Body of pancreas (tissue), 4 donors: ENCODE measurements around the gene MYLK. TPM values are rescaled to one million over a fixed set of nuclear protein-coding genes. Genes with fewer than 3 reads are reported as not detected.

ENCODE experiments used
- ATAC-seq: fragments of 150-250 bp; one replicate; pipeline ENCODE4 v1.9.1; 2016
- DNase-seq, 4 donors: peaks; one replicate each; pipeline ENCODE4 v3.0.0-alpha.2; 2019
- H3K27ac ChIP-seq, 4 donors: fragments of 200-600 bp; sonication (generic); 1 replicate in 3 of 4; 2 replicates in 1 of 4; pipeline versions ENCODE4 v1.5.1 to v1.6.1; 2016 to 2019; ENCODE audit warnings: mild to moderate bottlenecking in 1 of 4, mixed read lengths in 1 of 4, moderate library complexity in 1 of 4
- H3K27me3 ChIP-seq, 2 donors: fragments of 200-600 bp; sonication (generic); one replicate each; pipeline ENCODE4 v1.6.0; 2016; ENCODE audit warnings: mild to moderate bottlenecking in 1 of 2
- H3K36me3 ChIP-seq, 2 donors: fragments of 200-600 bp; sonication (generic); replicated peaks in 1 of 2; 2 replicates each; pipeline ENCODE4 v1.5.1; 2016; ENCODE audit warnings: low read depth in 2 of 2; ENCODE audit not compliant: insufficient read depth in 1 of 2
- H3K4me1 ChIP-seq: fragments of 200-600 bp; sonication (generic); one replicate; pipeline ENCODE4 v1.6.0; 2016
- H3K4me3 ChIP-seq, 2 donors: fragments of 200-600 bp; sonication (generic); 1 replicate in 1 of 2; 2 replicates in 1 of 2; pipeline ENCODE4 v1.5.1; 2016 to 2019
- H3K9me3 ChIP-seq, 3 donors: fragments of 200-600 bp; sonication (generic); 1 replicate in 2 of 3; 2 replicates in 1 of 3; pipeline ENCODE4 v1.5.1; 2016
- POLR2A ChIP-seq, 3 donors: fragments of 450-650 bp; IDR thresholded peaks; one replicate each; pipeline ENCODE4 v1.6.1; 2016; ENCODE audit warnings: antibody characterized with exemption in 3 of 3, mild to moderate bottlenecking in 2 of 3
- WGBS, 2 donors: methylation state at CpG; one replicate each; pipeline ENCODE4 v1.1.5; 2017; 5-methylcytosine and 5-hydroxymethylcytosine counted together
- intact Hi-C: fragments of 100-400 bp; cut with DNase I; formaldehyde crosslinking; loops from one replicate; pipeline ENCODE4 v1.15.1; 2023
- total RNA-seq, 2 donors: library from RNA; depleted of rRNA; stranded (reverse); fragments of >200 nt; gene quantifications; one replicate each; pipeline ENCODE4 v1.1.0, GENCODE V29; 2016
- TF ChIP-seq, protein P1 (sequence below), 7 experiments: fragments of 450-650 bp in 4 of 7; fragments of 200-600 bp in 3 of 7; sonication (generic) in 3 of 7; IDR thresholded peaks; one replicate each; pipeline ENCODE4 v1.5.1; 2016 to 2019; ENCODE audit warnings: antibody characterized with exemption in 7 of 7

MYLK gene
- total RNA-seq, 2 donors from 2014 or later: 7.6 to 36.6 TPM

DNA sequence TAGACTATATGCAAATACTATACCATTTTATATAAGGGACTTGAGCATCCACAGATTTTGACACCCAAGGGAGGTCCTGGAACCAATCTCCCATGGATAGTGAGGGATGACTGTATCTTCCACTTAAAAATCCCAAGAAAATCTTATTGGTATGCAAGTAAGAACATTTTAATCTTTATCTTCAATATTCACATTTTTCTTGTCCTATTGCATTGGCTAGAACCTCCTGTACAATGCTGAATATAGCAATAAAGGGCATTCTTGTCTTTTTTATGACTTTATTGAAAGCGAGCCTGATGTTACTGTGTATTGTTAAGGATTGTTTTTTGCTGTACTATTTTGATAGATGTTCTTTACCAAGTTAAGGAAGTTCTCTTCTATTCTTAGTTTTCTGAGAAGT lies 36.9 kb downstream of the MYLK start:
- Histone ChIP-seq H3K9me3 (peaks cover 0 to 2% (median 0%) of the 10 kb centered on the region in 3 donors), H3K4me3 (no peak overlapping the region), H3K36me3 (no peaks in the 10 kb centered on the region), H3K4me1 (no peaks in the 10 kb centered on the region), H3K27ac (no peak overlapping the region), H3K27me3 (no peaks in the 10 kb centered on the region)
- TF ChIP-seq POLR2A (IDR thresholded peaks at IDR 0.05): no peak
- TF ChIP-seq, protein P1, sequence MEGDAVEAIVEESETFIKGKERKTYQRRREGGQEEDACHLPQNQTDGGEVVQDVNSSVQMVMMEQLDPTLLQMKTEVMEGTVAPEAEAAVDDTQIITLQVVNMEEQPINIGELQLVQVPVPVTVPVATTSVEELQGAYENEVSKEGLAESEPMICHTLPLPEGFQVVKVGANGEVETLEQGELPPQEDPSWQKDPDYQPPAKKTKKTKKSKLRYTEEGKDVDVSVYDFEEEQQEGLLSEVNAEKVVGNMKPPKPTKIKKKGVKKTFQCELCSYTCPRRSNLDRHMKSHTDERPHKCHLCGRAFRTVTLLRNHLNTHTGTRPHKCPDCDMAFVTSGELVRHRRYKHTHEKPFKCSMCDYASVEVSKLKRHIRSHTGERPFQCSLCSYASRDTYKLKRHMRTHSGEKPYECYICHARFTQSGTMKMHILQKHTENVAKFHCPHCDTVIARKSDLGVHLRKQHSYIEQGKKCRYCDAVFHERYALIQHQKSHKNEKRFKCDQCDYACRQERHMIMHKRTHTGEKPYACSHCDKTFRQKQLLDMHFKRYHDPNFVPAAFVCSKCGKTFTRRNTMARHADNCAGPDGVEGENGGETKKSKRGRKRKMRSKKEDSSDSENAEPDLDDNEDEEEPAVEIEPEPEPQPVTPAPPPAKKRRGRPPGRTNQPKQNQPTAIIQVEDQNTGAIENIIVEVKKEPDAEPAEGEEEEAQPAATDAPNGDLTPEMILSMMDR (IDR thresholded peaks at IDR 0.05): no peak
- intact Hi-C loops: no loop called here
- ATAC-seq (no peak), DNase-seq (no peak)
- WGBS, 2 donors: 79 to 83% methylated on average over 1 of the region's 1 CpG

DNA sequence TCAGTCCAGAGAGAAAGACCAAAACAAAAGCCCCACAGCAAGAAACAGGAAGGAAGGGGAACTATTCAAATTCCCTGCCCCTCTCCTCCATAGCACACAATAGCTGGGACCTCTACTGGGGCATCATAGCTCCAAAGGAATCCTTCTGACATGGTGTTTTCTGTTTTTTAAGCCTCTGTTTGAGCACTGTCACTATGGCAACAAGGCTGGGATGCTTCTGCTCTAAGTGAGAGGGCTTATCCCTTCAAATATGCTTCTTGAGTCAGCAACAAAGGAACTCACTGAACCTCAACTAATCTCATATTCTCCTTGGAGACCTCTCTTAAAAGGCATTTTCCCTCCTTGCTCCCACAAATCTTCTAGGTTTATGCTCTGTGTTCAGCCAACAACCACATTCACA lies 40.5 kb downstream of the MYLK start:
- no peaks in the 10 kb centered on the region for H3K27me3 ChIP-seq
- H3K9me3 ChIP-seq: peaks cover 0 to 7% (median 2%) of the 10 kb centered on the region in 3 donors
- no peak for TF ChIP-seq POLR2A (IDR thresholded peaks at IDR 0.05)
- TF ChIP-seq, protein P1 (IDR thresholded peaks at IDR 0.05): no peak
- ATAC-seq (no peak), DNase-seq (no peak)
- intact Hi-C loops: no loop called here
- H3K27ac ChIP-seq: no peak overlapping the region
- no peak overlapping the region for H3K4me3 ChIP-seq
- no peaks in the 10 kb centered on the region for H3K36me3 ChIP-seq
- no peaks in the 10 kb centered on the region for H3K4me1 ChIP-seq

DNA sequence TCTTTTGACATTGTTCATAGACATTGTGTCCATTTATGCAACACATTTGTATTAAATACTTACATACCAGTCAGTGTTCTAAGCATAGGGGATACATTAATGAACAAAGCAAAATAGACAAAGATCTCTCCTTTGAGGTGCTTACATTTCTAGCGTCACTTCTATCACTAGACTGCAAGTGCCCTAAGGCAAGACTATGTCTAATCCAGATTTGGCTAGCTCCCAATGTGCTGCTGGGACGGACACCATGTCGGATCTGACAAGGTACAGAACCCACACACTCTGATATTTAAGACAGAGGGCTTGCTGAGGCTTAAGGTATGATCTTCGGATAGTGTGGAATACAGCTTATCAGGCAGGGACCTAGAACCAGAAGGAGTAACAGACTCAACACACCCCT lies 41.4 kb downstream of the MYLK start:
- Histone ChIP-seq H3K27me3 (no peaks in the 10 kb centered on the region), H3K4me3 (no peak overlapping the region), H3K4me1 (no peaks in the 10 kb centered on the region), H3K27ac (no peak overlapping the region), H3K36me3 (no peaks in the 10 kb centered on the region), H3K9me3 (peaks cover 0 to 7% (median 2%) of the 10 kb centered on the region in 3 donors)
- 85 to 86% methylated on average over 4 of the region's 4 CpGs for WGBS, 2 donors
- intact Hi-C loops: no loop called here
- no peak for DNase-seq
- ATAC-seq: no peak
- TF ChIP-seq, protein P1 (IDR thresholded peaks at IDR 0.05): no peak
- TF ChIP-seq POLR2A (IDR thresholded peaks at IDR 0.05): no peak

DNA sequence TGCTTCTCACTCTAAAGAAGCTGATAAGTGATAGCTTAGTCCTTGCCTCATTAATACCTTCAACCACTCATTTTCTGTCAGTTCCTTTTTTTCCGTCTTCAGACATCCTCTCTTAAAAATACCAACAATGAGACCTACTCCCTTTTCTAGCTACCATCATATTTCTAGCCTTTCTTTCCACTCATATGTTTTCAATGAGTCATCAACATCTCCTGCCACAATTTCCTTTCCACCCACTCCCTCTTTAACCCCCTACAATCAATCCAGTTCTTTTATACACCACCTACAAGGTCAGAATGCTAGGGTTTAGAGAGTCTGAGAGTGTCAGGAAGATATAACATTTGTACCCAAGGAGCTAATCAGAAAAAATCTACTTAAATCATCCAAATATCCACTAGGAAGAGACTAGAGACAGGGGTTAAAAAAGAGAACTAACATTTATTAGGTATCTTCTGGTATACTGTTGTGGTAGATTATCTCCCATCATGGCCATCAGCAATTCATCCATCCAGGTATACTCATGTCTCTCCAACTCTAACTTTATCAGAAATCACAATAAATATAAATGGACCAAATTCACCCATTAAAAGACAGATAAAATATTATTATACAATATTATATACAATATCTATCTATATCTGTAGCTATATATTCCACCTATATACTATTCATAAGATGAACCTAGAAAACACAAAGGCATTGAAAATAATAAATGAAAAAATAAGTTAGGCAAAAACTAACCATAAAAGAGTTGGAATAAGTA lies 42.5 kb downstream of the MYLK start:
- no peak for TF ChIP-seq POLR2A (IDR thresholded peaks at IDR 0.05)
- TF ChIP-seq, protein P1 (IDR thresholded peaks at IDR 0.05): no peak
- H3K4me1 ChIP-seq: no peaks in the 10 kb centered on the region
- H3K4me3 ChIP-seq: no peak overlapping the region
- ATAC-seq (no peak), DNase-seq (no peak)
- WGBS, 2 donors: 74 to 80% methylated on average over 1 of the region's 1 CpG
- intact Hi-C loops: no loop called here
- H3K27ac ChIP-seq: no peak overlapping the region
- H3K9me3 ChIP-seq: peaks cover 0 to 7% (median 0%) of the 10 kb centered on the region in 3 donors
- no peaks in the 10 kb centered on the region for H3K27me3 ChIP-seq
- no peaks in the 10 kb centered on the region for H3K36me3 ChIP-seq

DNA sequence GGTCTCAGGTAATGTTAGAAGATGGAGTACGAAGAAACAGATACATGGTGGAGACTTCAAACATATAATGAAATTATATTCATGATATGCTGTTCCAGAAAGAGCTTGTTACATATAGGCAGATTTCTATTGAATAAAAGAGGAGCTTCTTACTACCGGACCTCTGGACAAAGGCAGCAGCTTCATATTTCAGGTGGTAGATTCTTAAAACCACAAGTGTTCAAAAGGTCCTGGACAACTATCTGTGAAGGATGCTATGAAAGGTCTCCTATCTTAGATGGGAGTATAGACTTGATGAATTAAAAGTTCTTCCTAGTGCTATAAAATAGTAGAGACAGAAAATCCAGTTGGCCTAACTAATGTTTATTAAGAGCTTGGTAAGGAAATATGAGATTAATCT lies 43.2 kb downstream of the MYLK start:
- Histone ChIP-seq H3K4me3 (no peak overlapping the region), H3K36me3 (no peaks in the 10 kb centered on the region), H3K4me1 (no peaks in the 10 kb centered on the region), H3K27me3 (no peaks in the 10 kb centered on the region), H3K9me3 (peaks cover 0 to 7% (median 0%) of the 10 kb centered on the region in 3 donors), H3K27ac (no peak overlapping the region)
- TF ChIP-seq, protein P1 (IDR thresholded peaks at IDR 0.05): no peak
- TF ChIP-seq POLR2A (IDR thresholded peaks at IDR 0.05): no peak
- 71 to 90% methylated on average over 2 of the region's 2 CpGs for WGBS, 2 donors
- no peak for DNase-seq
- intact Hi-C loops: no loop called here
- no peak for ATAC-seq
